PC-3 (cell line): ENCODE measurements around the gene CR1. TPM values are rescaled to one million over a fixed set of nuclear protein-coding genes. Genes with fewer than 3 reads are reported as not detected.

Experiments
- ATAC-seq: fragments of 200-7000 bp; cut with Tn5 transposase; 2 replicates; pipeline ENCODE4 v1.9.1; 2020; ENCODE audit warnings: mild to moderate bottlenecking, moderate library complexity
- BruUV-seq: library from RNA; stranded (reverse); fragments of 400-500 nt; replicated peaks from 2 replicates; lab custom pipeline; 2021; lab: Mats Ljungman, UMichigan
- CTCF ChIA-PET: fragments of 300-600 bp; sonication (Branson Sonifier 250); formaldehyde crosslinking; loops from one replicate; lab custom pipeline; 2022; ENCODE audit warnings: antibody characterized with exemption; lab: Charles Lee
- POLR2A ChIA-PET: fragments of 300-600 bp; sonication (Branson Sonifier 250); formaldehyde crosslinking; loops from one replicate; lab custom pipeline; 2022; ENCODE audit warnings: antibody characterized with exemption; ENCODE audit not compliant: unreplicated experiment; lab: Charles Lee
- DNase-seq: peaks from one replicate; pipeline ENCODE4 v3.0.0-alpha.2; 2015
- H2AFZ ChIP-seq: fragments of 300-600 bp; sonication (generic); 2 replicates; pipeline ENCODE4 v1.6.0; 2016; ENCODE audit warnings: antibody characterized with exemption, low read length
- H3F3A ChIP-seq: fragments of 300-600 bp; sonication (generic); one replicate; pipeline ENCODE4 v1.6.0; 2017; ENCODE audit warnings: antibody characterized with exemption, low read length, control low read depth, mild to moderate bottlenecking; ENCODE audit not compliant: unreplicated experiment
- H3K27ac ChIP-seq: fragments of 300-600 bp; sonication (generic); 2 replicates; pipeline ENCODE4 v1.5.1; 2016; ENCODE audit warnings: mild to moderate bottlenecking, low read length
- H3K27me3 ChIP-seq: fragments of 300-600 bp; sonication (generic); 2 replicates; pipeline ENCODE4 v1.6.1; 2016; ENCODE audit warnings: low read length, mixed read lengths
- H3K36me3 ChIP-seq: fragments of 300-600 bp; sonication (generic); 2 replicates; pipeline ENCODE4 v1.6.1; 2016; ENCODE audit warnings: low read depth, mixed run types, low read length, mixed read lengths
- H3K4me1 ChIP-seq: fragments of 300-600 bp; sonication (generic); 2 replicates; pipeline ENCODE4 v1.5.1; 2016; ENCODE audit warnings: low read length; ENCODE audit not compliant: insufficient read depth
- H3K4me2 ChIP-seq: fragments of 300-600 bp; sonication (generic); 2 replicates; pipeline ENCODE4 v1.6.0; 2016; ENCODE audit warnings: low read length
- H3K4me3 ChIP-seq: fragments of 300-600 bp; sonication (generic); 2 replicates; pipeline ENCODE4 v1.5.1; 2016; ENCODE audit warnings: mild to moderate bottlenecking, low read length, mixed read lengths
- H3K79me2 ChIP-seq: fragments of 300-600 bp; sonication (generic); 2 replicates; pipeline ENCODE4 v1.6.1; 2017; ENCODE audit warnings: low read length, mixed read lengths
- H3K9ac ChIP-seq: fragments of 300-600 bp; sonication (generic); 2 replicates; pipeline ENCODE4 v1.6.0; 2016; ENCODE audit warnings: mild to moderate bottlenecking, low read length
- H3K9me2 ChIP-seq: fragments of 300-600 bp; sonication (generic); replicated peaks from 2 replicates; pipeline ENCODE4 v1.6.1; 2016; ENCODE audit warnings: mixed run types, low read length, mixed read lengths
- H3K9me3 ChIP-seq: fragments of 300-600 bp; sonication (generic); 2 replicates; pipeline ENCODE4 v1.6.1; 2016; ENCODE audit warnings: low read length, mixed read lengths
- H4K20me1 ChIP-seq: fragments of 300-600 bp; sonication (generic); 2 replicates; pipeline ENCODE4 v1.6.1; 2016; ENCODE audit warnings: low read length, mixed read lengths
- EZH2 ChIP-seq: fragments of 300-600 bp; sonication (generic); IDR thresholded peaks from one replicate; pipeline ENCODE4 v1.6.1; 2017; ENCODE audit warnings: antibody characterized with exemption, mild to moderate bottlenecking, low read length; ENCODE audit not compliant: unreplicated experiment
- EZH2phosphoT487 ChIP-seq: fragments of 300-600 bp; sonication (generic); IDR thresholded peaks from 2 replicates; pipeline ENCODE4 v1.6.1; 2018; ENCODE audit warnings: mild to moderate bottlenecking, antibody characterized with exemption, low read length, borderline replicate concordance
- intact Hi-C: fragments of 100-400 bp; cut with micrococcal nuclease; formaldehyde crosslinking; loops from 2 replicates; pipeline ENCODE4 v1.9.0; 2023
- total RNA-seq: library from RNA; depleted of rRNA; stranded (reverse); fragments of >200 nt; gene quantifications from 2 replicates; pipeline ENCODE4 v1.2.3, GENCODE V29; 2014
- TF ChIP-seq, protein P1 (sequence below): fragments of 300-600 bp; sonication (generic); conservative IDR thresholded peaks from 2 replicates; pipeline ENCODE4 v1.5.1; 2017; ENCODE audit warnings: antibody characterized with exemption, low read depth, mild to moderate bottlenecking, low read length

CR1 gene
- total RNA-seq, 1 experiment from 2014 or later: not detected

- no peak for ATAC-seq
- intact Hi-C loops: no loop called here
- ChIA-PET POLR2A (no interaction called here), CTCF (interaction anchor here (0.6 to 0.7 kb wide), 2 partner anchors 175 to 592 kb away, joined by 3 to 4 read pairs; no protein-coding TSS in a partner anchor)
- Histone ChIP-seq H3K9me3 (no peaks in the 10 kb centered on the region), H3K27ac (no peak overlapping the region), H2AFZ (no peak overlapping the region), H3K79me2 (no peaks in the 10 kb centered on the region), H3K27me3 (peaks cover 93% of the 10 kb centered on the region), H3K4me2 (no peak overlapping the region), H3K9me2 (no peaks in the 10 kb centered on the region), H3K4me1 (no peaks in the 10 kb centered on the region), H3K36me3 (no peaks in the 10 kb centered on the region), H4K20me1 (no peaks in the 10 kb centered on the region), H3F3A (no peaks in the 10 kb centered on the region), H3K9ac (no peak overlapping the region), H3K4me3 (no peak overlapping the region)
- DNase-seq: no peak
- no TSS peak for BruUV-seq
- no peak for TF ChIP-seq EZH2
- TF ChIP-seq EZH2phosphoT487: no peak
- TF ChIP-seq, protein P1, sequence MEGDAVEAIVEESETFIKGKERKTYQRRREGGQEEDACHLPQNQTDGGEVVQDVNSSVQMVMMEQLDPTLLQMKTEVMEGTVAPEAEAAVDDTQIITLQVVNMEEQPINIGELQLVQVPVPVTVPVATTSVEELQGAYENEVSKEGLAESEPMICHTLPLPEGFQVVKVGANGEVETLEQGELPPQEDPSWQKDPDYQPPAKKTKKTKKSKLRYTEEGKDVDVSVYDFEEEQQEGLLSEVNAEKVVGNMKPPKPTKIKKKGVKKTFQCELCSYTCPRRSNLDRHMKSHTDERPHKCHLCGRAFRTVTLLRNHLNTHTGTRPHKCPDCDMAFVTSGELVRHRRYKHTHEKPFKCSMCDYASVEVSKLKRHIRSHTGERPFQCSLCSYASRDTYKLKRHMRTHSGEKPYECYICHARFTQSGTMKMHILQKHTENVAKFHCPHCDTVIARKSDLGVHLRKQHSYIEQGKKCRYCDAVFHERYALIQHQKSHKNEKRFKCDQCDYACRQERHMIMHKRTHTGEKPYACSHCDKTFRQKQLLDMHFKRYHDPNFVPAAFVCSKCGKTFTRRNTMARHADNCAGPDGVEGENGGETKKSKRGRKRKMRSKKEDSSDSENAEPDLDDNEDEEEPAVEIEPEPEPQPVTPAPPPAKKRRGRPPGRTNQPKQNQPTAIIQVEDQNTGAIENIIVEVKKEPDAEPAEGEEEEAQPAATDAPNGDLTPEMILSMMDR: no peak
Measured at GRCh38 chr1:207504438-207504837, 8.5 kb downstream of the CR1 start.

DNA sequence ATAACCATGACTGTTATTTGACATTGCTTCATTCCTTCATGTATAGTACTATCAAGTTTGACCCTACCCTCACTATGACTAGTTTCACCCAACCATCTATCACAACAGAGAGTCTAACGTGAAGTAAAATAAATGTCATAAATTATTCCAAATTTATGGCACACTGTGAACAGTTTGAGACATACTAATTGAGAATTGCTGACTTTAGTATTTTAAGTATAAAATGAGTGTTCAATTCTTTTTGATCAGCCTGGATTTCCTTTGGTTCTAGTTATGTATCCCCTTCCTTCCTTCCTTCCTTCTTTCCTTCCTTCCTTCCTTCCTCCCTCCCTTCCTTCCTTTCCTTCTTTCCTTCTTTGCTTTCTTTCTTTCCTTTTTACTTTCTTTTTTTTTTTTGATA is 14.5 kb downstream of the CR1 start:
- H3K27ac ChIP-seq: no peak overlapping the region
- no peak overlapping the region for H3K4me2 ChIP-seq
- H3K4me1 ChIP-seq: no peaks in the 10 kb centered on the region
- H3K9ac ChIP-seq: no peak overlapping the region
- H3K36me3 ChIP-seq: no peaks in the 10 kb centered on the region
- ChIA-PET CTCF (no interaction called here), POLR2A (no interaction called here)
- BruUV-seq: no TSS peak
- H3K4me3 ChIP-seq: no peak overlapping the region
- H3K79me2 ChIP-seq: no peaks in the 10 kb centered on the region
- intact Hi-C loops: no loop called here
- no peaks in the 10 kb centered on the region for H3K9me2 ChIP-seq
- no peaks in the 10 kb centered on the region for H3F3A ChIP-seq
- H3K9me3 ChIP-seq: no peaks in the 10 kb centered on the region
- no peaks in the 10 kb centered on the region for H4K20me1 ChIP-seq
- ATAC-seq (no peak), DNase-seq (no peak)
- TF ChIP-seq, protein P1: no peak
- TF ChIP-seq EZH2phosphoT487: no peak
- no peak overlapping the region for H2AFZ ChIP-seq
- peaks cover 74% of the 10 kb centered on the region for H3K27me3 ChIP-seq

- H3K27me3 ChIP-seq: peaks cover 67% of the 10 kb centered on the region
- ChIA-PET POLR2A (no interaction called here), CTCF (no interaction called here)
- H3K4me3 ChIP-seq: no peak overlapping the region
- no peak overlapping the region for H2AFZ ChIP-seq
- H3K36me3 ChIP-seq: no peaks in the 10 kb centered on the region
- TF ChIP-seq, protein P1: no peak
- TF ChIP-seq EZH2phosphoT487: no peak
- no peak for TF ChIP-seq EZH2
- no peaks in the 10 kb centered on the region for H3K4me1 ChIP-seq
- no peak overlapping the region for H3K4me2 ChIP-seq
- H3F3A ChIP-seq: no peaks in the 10 kb centered on the region
- H3K9me3 ChIP-seq: no peaks in the 10 kb centered on the region
- no peak for DNase-seq
- BruUV-seq: no TSS peak
- no peak overlapping the region for H3K27ac ChIP-seq
- H3K79me2 ChIP-seq: no peaks in the 10 kb centered on the region
- no peak for ATAC-seq
- no peaks in the 10 kb centered on the region for H3K9me2 ChIP-seq
- no peaks in the 10 kb centered on the region for H4K20me1 ChIP-seq
- intact Hi-C loops: no loop called here
- no peak overlapping the region for H3K9ac ChIP-seq
Measured at GRCh38 chr1:207514890-207515289, 18.9 kb downstream of the CR1 start.
